NCI-H82 treated with DMSO at 0.1 percent for 48 hours (cell line): ENCODE measurements around the gene SMAD4.
"Not testable (repeated sequence)": the region's sequence is repeated elsewhere in the genome, so short reads cannot be mapped to it uniquely, and the experiment has no call there.

Experiments
- DNase-seq: peaks from one replicate; lab custom pipeline; 2025; ENCODE audit not compliant: unreplicated experiment; lab: John Stamatoyannopoulos, UW

SMAD4 gene

DNA sequence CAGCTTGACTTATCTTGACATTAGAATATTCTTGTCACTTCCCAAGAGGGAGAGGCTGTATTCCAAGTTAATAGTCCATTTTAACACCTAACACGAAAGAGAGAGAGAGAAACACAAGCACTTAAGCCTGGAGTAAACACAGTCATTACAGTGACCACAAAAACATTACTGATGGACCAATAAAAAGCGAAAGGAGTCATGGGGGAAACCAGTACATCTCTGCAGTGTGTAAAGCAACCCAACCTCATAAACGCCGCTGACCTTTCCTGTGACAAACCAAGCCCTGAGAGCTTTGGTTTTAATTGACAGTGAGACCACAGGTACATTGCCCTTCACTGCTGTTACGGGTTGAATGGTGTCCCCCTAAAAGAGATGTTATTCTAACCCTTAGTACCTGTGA is 78.3 kb downstream of the SMAD4 start:
- DNase-seq = no peak

DNA sequence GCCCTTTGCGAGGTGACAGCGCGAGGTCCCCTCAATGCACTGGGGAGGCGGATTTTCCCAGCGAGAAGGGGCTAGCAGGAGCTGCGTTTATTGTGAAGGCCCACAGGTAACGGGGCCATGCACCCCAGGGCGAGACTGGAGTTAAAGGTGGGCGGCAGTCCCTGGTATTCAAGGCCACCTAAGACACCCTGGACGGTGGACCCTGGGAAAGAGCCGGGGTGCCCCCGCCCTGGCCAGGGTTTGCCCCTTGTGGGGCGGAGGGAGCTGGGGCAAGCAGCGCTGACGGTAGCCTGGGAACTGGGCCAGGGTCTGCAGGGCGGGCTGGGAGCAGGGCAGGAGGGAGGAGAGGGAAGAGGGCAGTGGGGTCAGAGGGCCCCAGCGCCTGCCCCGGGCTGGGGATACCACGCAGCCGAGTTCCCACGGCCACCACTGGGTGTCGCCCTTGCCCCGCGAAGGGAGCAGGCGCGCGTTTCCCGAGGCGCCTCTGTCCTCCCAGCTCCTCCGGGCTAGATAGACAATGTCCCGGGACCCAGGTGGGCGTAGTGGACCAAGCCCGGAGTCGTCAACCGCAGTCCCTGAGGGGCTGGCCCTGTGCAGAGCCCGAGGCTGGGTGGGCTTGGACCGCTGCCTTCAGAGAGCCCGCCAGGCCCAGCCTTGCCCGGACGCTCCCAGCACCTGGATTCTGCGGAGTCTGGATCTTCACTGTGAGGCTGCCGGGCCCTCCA is 80.2 kb downstream of the SMAD4 start:
- DNase-seq = no peak

DNA sequence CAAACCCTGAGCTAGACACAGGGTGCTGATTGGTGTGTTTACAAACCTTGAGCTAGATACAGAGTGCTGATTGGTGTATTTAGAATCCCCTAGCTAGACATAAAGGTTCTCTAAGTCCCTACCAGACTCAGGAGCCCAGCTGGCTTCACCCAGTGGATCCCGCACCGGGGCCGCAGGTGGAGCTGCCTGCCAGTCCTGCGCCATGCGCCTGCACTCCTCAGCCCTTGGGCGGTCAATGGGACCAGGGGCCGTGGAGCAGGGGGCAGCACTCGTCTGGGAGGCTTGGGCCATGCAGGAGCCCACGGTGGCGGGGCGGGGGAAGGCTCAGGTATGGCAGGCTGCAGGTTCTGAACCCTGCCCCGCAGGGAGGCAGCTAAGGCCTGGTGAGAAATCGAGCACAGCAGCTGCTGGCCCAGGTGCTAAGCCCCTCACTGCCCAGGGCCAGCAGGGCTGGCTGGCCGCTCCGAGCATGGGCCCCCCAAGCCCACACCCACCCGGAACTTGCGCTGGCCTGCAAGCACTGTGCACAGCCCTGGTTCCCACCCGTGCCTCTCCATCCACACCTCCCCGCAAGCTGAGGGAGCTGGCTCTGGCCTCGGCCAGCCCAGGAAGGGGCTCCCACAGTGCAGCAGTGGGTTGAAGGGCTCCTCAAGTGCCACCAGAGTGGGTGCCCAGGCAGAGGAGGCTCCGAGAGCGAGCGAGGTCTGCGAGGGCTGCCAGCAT is 81.8 kb downstream of the SMAD4 start:
- not testable (repeated sequence) for DNase-seq

GRCh38 chr18:51116996-51117395 is 87.0 kb downstream of the SMAD4 start:
- DNase-seq = not testable (repeated sequence)

- not testable (repeated sequence) for DNase-seq
Observed at GRCh38 chr18:51119561-51119960, 89.5 kb downstream of the SMAD4 start.

DNA sequence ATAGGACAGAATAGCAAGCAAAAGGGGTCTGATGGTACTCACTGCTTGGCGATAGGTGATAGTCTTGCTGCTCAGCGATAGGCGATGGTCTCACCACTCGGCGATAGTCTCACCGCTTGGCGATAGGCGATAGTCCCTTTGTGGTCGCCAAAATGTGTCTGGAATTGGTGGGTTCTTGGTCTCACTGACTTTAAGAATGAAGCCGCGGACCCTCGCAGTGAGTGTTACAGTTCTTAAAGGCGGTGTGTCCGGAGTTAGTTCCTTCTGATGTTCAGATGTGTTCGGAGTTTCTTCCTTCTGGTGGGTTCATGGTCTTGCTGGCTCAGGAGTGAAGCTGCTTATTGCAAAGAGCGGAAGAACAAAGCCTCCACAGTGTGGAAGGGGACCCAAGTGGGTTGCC is 90.0 kb downstream of the SMAD4 start:
- DNase-seq = not testable (repeated sequence)

DNA sequence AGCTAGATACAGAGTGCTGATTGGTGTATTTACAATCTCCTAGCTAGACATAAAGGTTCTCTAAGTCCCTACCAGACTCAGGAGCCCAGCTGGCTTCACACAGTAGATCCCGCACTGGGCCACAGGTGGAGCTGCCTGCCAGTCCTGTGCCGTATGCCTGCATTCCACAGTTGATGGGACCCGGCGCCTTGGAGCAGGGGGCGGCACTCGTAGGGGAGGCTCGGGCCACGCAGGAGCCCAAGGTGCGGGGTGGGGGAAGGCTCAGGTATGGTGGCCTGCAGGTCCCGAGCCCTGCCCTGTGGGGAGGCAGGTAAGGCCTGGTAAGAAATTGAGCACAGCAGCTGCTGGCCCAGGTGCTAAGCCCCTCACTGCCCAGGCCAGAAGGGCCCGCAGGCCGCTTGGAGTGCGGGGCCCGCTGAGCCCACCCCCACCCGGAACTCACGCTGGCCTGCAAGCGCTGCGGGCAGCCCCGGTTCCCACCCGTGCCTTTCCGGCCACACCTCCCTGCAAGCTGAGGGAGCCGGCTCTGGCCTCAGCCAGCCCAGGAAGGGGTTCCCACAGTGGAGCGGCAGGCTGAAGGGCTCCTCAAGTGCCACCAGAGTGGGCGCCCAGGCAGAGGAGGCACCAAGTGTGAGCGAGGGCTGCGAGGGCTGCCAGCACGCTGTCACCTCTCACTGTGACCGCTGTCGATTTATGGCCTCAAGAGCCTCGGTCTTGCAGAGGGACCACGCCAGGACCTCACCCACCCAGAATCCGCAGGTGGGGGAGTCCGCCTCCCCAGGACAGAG is 91.0 kb downstream of the SMAD4 start:
- DNase-seq = no peak

GRCh38 chr18:51121597-51121857 is 91.5 kb downstream of the SMAD4 start:
- no peak for DNase-seq

DNA sequence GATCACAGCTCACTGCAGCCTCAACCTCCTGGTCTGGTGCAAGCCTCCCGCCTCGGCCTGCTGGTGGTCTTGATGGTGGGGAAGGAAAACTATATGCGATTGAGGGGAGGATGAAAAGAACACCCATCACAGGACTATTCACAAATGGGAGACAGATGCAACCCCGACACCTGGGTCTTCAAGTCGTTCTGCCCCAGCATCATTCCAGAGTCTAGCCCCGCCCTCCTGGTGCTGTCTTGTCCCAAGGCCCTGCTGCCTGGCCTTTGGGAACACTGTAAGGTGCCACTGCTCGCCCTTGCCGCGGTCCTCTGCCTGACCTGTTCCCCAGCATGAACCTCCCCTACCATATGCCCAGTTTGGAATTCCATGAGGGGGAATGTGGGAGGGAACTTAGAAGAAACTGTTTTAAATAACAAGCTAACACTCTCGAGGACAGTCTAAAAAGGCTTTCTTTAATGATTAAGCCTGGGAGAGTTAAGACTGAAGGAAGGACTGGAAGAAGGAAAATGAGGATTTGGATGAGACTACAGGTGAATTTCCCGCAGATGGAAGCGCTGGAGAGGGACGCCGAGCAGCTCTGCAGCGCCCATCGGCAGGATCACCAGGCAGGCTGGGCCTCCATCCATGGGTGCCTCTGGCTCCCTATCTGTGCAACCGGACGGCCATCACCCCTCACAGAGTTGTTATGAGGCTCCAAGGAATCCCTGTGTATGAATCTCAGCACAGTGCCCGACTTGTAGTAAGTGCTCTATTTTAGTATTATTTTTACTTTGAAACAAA is 92.4 kb downstream of the SMAD4 start:
- no peak for DNase-seq

DNA sequence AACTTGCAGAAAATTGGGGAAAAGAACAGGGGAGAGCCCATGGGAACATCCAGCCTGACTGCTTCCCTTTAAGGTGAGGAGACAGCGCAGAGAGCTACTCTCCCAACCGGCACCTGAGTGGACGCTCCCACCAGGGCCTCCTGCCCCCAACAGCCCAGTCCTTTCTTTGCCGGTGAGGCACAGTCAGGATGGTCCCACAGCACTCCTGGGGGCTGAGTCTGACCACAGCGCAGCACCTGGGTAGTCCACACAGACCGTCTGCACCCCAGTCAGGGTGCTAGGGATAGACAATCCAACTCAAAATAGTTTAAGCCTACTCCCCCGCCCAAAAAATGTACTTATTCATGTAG is 93.0 kb downstream of the SMAD4 start:
- no peak for DNase-seq

DNA sequence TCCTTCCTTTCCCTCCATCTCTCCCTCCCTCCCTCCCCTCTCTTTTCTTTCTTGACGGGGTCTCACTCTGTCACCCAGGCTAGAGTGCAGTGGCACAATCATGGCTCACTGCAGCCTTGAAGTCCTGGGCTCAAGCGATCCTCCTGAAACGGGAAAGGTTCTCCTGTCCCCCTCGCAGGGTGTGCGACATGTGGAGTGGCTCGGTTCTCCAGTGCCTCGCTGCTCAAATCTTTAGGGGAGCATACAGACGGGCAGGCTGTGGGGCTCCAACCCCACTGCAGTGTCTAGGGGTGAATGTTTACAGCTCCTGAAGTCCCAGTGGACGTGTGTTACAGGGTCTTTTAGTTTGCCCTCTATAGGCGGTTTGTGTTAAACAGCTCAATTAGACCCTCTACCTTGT is 93.5 kb downstream of the SMAD4 start:
- DNase-seq = no peak

GRCh38 chr18:51123936-51124486 is 94.0 kb downstream of the SMAD4 start:
- DNase-seq = no peak

DNA sequence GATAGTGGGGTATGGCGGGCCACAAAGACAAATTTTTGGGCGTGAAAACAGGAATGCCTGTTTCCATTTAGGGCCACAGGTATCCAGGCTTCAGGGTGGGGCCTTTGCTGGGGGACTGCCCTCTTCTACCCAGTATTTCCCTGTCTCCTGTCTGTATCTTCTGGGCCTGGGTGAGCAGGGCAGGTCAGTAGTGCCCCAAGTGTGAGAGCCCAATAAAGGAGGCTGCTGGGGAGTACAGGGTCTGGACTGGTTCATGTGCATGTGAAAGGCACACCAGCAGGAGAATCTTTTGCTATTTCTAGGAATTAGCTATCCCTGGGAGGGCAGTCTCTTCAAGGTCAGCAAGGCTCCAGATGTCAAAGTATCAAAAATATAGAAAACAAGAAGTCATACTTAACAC is 96.0 kb downstream of the SMAD4 start:
- DNase-seq = no peak

DNA sequence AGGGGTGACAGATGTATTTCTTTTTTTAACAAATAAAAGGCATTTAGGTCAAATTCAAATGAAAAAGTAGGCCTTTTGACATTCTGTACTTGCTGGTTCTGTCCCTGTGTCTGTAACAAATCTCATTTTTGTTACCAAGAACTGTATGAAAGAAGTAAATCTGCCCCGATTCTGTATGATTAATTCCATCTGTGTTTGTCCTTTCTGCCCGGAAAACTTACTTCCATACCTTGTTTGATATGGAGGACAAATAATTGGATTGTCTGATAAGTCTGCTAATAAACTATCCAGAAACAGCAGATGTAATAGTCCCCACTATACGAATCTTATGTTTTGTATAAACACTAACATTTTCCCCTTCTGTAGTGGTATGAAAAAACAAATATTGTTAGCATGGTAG is 97.7 kb downstream of the SMAD4 start:
- DNase-seq = no peak

- no peak for DNase-seq
Observed at GRCh38 chr18:51128533-51128932, 98.5 kb downstream of the SMAD4 start.

- DNase-seq = no peak
Observed at GRCh38 chr18:51132256-51132935, 102.4 kb downstream of the SMAD4 start.

- no peak for DNase-seq
Observed at GRCh38 chr18:51133580-51134160, 103.7 kb downstream of the SMAD4 start.
